GOT3 (cell line): Measurements from ENCODE around the gene BACE2.
"Not testable (repeated sequence)": the region's sequence is repeated elsewhere in the genome, so short reads cannot be mapped to it uniquely, and the experiment has no call there.

ENCODE experiments used
- DNase-seq: peaks from one replicate; lab custom pipeline; 2025; ENCODE audit warnings: mixed read lengths; lab: John Stamatoyannopoulos, UW

Gene BACE2

DNA sequence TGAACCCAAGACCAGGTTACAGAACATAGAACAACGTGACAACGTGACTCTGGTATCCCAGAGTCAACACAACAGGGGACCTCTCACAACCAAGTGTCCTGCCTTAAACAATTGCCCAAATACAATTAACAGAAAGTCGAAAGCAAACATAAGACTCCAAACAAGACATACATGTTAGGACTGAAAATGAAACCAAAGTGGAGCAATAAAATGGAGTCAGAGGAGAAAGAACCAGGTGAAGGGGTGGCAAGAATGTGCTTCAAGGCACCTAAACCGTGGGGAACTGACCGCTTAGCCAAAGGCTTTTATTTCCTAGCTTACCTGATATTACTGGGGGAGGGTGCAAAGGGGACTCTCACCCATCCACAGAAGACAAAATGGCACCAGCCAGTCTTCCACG, 17.8 kb downstream of the BACE2 start:
- DNase-seq, result no peak

DNA sequence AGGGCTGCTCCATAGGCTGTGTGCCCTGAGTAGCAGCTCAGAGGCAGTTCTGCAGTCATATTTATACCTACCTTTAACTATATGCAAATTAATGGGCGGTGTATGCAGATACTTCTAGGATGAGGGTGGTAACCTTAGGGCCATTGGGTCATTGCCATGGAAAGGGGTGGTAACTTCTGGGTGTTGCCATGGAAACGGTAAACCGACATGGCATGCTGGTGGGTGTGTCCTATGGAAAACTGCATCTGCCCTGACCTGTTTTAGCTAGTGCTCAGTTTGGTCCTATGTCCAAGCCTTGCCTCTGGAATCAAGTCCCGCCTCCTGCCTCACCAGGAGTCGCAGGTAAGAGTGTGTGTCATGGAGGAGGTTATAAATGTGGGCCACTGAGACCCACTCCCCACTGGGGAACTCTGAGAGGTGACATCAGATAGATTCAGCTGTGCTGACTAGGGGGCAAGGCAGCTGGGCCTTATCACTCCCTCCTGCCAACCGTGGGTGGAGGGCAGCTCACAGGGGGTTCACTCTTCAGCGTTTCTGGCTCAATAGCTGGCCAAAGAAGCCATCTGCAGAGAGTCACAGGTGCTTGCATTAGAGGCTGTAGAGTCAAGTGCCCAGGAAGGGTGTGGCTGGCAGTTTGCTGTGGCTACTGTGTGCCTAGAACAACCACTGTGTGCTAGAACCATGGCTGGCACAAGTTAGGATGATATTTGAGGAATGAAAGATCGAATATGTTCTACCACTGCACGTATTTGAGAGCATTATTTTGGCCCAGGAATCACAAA, 19.0 kb downstream of the BACE2 start:
- no peak for DNase-seq

DNA sequence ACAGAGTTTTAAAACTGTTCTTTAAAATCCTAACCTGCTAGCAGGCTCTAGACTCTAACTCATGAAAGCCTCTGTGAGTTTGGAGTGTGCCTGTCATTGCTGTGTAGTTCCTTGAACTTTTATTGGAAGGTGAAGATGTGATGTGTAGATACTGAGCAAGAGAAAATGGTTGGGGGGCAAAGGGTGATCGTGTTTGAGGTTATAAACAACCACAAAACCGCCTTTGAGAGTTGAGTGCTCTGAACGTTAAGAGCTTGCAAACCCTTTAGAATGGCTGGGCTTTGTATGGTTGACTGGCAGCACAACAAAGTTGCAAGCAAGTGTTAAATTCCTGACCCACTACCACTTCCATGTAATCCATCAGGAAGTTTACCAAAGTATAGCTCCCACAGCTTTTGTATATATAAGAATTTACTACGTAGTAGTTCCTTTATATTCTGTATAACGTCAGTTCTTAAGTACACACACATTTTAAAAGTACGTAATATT, 19.6 kb downstream of the BACE2 start:
- no peak for DNase-seq

DNA sequence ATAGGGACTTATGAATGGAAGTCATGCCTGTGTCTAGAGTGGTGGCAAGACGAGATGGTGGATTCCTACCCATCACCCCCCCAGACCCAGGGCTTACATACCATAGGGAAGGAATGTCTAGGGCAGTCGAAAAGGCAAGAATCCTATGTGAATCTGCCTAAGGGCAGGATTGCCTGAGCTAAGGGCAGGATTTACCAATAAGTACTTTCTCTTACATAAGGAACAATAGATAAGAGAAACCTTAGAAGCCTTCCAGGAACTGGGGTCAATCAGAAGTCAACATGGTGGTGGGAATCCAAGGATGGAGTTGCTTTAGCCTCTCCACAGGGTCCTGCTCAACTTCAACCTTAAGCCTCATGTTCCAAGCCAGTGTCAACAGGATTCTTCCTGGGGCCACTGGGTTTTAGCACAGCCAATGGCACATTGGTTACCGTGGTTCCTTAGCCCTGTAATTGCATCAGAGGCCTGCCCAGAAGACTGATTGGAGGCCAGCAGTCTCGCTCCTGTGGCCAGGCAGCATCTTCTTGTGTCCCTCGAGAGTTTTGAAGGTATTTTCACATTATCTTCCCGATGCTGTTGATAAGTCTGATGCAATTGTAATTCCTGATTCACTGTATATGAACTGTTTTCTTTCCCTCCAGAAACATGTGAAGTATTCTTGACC, 20.7 kb downstream of the BACE2 start:
- no peak for DNase-seq

DNA sequence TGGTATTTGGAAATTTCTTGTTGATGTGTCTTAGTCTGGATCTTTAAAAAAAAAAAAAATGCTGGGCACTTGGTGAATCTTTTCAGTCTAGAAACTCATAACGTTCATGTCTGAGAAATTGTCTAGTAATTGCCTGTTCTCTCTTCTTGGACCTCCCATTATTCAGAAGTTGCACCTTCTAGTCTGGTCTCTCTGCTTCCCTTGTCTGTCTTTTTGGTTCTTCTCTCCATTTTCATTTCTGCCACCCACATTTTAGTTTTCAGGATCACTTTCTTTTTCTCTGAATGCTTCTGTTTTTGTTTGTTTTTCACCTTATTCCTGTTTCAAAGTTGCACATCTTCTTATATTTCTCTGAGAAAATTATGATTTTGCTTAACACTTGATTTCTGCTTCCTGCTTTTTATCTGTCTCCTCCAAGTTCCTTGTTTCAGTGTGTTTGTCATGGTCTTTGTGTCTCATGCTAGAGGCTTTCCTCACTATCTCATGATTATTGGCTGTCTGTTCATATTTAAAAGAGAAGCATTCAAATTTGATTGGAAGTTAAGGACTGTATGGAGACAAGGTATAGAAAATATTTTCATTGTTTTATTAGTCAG, 21.3 kb downstream of the BACE2 start:
- DNase-seq, result no peak

DNA sequence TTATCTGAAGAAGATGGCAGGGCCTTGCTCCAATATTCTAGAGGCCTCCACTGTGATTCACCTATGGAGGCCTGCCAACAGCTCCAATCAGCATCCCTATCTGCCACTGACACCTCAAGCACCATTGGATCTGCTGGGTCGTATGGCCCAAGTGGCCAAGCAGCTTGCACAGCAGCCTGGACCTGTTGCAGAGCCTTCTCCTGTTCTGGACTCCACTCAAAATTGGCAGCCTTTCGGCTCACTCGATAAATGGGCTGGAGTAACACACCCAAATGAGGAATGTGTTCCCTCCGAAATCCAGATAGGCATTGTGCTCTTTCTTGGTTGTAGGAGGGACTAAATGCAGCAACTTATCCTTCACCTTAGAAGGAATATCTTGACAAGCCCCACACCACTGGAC, 24.6 kb downstream of the BACE2 start:
- DNase-seq, result not testable (repeated sequence)

DNA sequence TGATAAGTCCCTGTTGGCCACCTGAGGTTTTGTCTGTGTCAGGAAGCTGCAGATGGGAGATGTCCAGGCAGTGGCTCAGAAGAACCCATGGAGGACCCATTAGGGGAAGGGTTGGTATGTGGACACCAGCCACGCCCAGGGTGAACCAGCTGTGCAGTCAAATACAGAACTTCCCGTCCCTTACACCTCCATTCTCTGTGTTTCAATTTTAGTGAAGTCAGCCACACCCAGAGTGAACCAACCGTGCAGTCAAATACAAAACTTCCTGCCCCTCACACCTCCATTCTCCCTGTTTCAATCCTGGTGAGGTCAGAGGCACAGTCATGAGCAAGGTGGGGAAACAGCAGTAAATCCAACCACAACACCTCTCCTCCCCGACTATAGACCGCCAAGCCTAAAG, 27.4 kb downstream of the BACE2 start:
- DNase-seq, result no peak

DNA sequence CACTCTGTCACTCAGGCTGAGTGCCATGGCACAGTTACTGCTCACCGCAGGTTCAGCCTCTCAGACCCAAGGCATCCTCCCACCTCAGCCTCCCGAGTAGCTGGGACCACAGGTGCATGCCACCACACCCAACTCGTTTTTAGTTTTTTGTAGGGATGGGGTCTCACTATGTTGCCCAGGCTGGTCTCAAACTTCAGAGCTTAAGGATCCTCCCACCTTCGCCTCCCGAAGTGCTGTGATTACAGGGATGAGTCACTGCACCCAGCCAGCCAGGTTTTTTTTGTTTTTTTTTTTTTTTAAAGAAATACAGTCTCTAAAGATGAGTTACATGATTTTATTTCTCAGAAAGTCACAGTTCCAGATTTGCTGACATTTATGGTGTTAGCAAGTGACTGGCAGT, 29.0 kb downstream of the BACE2 start:
- no peak for DNase-seq

DNA sequence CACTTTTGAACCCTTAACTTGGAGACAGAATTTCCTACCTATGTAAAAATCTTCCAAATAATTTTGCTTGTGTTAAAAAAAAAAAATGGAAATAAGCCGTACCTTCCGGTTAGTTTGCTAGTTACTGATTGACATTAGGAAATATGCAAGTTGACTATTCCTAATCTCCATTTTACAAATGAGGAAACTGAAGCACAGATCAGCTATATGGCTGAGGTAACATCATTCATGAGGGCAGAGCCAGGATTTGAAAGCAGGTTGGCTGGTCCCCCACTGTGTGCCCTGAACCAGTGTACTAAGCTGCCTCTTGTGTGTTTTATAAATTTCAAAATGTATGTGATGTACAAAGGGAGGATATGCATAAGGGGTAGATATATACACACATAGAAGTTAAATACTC, 29.6 kb downstream of the BACE2 start:
- DNase-seq, result no peak

DNA sequence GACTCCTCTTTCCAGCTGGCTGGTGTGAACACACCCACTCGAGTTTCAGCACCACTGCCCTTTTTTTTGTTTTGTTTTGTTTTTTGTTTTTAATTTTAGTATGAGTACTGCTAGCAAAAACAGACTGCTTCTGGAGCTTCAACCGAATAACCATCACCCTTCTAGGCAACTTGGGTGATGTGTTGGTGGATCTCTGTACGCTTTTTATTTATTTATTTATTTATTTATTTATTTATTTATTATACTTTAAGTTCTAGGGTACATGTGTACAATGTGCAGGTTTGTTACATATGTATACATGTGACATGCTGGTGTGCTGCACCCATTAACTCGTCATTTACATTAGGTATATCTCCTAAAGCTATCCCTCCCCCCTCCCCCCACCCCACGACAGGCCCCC, 30.7 kb downstream of the BACE2 start:
- not testable (repeated sequence) for DNase-seq

DNA sequence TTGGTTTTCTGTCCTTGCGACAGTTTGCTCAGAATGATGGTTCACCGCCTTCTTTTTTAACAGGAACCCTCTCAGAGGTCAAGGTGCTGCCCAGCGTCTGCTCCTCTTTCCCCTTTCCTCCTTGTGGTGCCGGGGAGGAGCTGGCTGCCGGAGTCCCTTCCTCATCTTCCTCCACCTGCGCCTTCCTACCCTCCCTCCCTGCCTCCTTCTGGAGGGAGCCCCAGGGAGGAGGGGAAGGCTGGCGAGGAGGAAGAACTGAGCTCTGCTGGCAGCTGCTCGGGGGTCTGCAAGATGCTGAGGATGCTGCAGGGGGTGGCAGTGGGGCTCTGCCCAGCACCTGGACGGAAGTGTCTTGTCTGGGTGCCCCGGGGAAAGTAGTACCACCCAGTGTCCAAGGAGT, 31.2 kb downstream of the BACE2 start:
- DNase-seq, result no peak

DNA sequence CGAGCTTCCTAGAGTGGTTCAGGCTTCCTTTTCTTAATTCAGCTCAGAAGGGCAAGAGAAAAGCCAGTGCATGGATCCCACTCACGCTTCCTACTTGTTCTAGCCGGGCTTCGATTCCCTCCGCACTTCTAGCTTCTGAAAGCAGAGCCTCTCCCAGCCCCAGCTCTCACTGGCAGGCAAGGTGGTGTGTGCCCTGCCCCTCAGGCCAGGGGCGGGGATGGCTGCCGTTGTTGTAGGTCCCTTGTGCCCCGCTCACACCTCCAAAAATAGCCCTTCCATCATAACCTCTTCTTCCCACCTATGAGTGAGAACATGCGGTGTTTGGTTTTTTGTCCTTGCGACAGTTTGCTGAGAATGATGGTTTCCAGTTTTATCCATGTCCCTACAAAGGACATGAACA, 31.6 kb downstream of the BACE2 start:
- no peak for DNase-seq

DNA sequence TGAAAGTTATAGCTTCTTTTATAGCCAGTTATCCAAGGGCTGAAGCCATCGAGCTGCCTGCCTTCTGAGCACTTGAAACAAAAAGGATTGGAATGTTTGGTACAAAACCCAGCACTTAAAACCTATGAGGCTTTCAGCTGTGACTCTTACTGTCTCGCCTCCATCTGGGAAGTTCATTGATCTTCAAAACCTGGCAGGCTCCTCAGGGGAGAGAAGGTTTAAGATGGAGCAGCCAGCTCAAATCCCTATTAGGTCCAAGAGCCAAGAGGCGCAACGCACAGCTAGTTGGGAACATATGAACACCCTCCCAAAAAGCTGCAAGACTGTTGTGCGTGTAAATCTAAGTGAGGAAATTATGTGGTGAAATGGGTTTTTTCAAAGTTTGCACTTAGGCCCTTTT, 33.4 kb downstream of the BACE2 start:
- no peak for DNase-seq

DNA sequence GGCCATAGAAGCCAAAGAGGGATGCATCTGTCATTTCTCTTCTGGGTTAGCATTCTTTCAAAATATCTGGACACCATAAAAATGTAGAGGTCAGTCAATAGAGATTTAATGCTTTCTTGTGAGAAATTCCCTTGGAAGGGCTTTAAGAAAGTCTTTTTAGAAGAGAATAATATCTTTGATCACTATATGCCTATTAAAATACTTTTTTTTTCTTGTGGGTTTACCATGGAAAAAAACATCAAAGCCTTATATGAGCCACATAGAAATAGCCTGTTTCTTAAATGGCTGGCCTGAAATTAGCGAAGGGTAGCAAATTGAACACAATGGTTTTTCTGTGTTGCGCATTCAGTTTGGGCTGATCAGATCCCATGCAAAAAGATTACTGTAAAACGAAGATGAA, 36.8 kb downstream of the BACE2 start:
- DNase-seq, result no peak

DNA sequence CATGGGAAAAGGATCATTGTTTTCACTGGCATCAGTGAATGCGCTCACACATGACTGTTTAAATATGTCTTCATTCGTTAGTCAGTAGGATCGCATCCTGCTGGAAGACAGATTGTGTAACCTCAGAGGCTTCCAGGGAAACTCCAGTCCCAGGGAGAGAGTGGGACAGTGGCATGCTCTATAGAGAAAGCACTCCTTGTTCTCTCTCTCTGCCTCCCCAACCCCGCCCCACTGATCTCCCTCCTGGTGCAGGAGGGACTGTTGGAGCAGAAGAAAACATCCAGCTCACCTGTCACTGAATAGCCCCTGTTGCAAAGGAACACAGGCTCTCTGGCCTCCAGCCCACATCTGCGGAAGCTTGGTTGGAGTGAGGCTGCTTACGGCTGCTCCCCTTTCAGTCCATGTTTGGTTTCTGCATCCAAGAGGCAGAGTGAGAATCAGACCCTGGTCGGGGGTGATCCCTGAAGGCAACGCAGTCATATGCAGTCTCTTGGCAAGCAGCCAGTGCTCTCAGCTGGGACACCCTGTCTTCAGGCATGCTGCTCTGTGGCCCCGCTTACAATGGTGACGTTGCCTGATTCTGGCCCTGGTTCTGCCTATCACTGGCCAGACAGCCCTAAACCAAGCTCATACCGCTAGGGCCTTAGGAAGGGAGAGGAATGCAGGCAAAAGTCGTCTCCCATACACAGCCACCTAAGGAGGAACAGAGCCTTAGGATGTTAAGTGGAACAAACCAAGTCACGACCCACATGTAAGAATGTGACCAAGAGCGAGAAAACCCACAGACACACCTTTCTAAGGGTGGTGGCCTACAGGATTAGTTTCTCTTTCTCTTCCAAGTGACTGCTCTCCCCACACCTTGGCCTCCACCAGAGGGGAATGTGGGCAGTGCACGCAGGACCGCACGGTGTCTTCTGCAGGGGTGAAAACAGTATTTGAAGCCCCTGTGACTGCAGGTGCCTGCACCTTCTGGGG, 39.7 kb downstream of the BACE2 start:
- DNase-seq, result no peak

DNA sequence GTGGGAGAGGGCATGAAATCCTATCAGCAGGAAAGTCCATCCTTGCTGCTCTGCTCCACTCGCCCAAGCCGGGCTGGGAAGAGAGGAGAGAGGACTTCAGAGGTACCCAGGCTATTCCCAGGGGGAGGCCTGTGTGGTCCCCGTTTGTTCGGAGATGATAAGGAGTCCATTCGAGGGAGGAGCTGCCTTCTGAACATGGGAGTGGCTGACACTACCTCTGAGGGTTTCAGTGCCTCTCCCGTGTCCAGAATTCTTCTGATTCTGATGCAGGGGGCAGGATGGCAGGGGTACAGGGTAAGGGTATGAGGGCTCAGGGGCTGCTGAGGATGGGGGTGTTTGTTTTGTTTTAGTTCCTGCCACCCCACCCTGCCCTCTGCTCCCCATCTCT, 40.4 kb downstream of the BACE2 start:
- no peak for DNase-seq

DNA sequence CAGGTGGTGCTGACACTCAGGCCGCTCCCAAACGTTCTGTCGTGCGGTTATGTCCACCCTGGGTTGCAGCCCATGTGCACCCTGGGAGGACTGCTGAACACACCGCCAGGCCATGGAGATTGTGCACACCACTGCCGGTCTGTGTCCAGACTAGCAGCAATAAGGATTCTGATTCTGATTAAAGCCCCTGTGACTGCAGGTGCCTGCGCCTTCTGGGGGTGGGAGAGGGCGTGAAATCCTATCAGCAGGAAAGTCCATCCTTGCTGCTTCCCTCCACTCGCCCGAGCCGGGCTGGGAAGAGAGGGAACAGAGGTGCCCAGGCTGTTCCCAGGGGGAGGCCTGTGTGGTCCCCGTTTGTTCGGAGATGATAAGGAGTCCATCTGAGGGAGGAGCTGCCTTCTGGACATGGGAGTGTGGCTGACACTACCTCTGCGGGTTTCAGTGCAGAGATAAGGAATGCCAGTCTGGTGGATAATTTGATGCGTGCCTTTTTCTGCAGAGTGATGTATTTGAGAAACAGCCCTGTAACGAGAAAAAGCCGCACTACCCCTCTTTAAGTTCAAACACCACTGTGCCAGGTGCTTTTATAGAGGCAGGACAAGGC, 41.2 kb downstream of the BACE2 start:
- no peak for DNase-seq

DNA sequence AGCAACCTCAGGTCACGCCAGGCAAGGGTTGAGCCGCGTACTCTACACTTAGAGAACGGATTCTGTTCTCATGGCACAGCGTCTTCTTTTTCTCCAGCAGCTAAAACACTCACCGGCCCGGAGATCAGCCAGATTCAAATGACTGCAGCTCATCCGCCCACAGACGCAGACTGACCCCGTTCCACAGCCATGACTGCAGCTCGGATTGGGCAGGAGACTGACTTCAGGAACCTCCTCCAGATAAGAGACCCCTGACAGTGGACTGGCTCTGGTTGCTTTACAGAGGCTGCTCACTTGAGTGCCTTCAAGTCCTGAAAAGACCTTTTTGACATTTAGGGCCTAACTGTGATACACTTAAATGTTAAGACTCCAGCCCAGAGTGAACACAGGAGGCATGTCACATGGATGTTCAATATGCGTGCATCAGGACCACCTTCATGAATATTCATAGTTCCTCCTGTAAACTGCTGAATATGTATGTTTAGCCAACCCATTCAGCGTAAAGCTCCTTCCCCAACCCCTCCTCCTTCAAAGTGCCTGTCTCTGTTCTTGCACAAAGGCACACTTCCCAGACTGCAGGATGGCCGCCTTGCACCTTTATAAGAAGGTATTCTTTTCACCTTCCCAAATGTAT, 42.6 kb downstream of the BACE2 start:
- no peak for DNase-seq

DNA sequence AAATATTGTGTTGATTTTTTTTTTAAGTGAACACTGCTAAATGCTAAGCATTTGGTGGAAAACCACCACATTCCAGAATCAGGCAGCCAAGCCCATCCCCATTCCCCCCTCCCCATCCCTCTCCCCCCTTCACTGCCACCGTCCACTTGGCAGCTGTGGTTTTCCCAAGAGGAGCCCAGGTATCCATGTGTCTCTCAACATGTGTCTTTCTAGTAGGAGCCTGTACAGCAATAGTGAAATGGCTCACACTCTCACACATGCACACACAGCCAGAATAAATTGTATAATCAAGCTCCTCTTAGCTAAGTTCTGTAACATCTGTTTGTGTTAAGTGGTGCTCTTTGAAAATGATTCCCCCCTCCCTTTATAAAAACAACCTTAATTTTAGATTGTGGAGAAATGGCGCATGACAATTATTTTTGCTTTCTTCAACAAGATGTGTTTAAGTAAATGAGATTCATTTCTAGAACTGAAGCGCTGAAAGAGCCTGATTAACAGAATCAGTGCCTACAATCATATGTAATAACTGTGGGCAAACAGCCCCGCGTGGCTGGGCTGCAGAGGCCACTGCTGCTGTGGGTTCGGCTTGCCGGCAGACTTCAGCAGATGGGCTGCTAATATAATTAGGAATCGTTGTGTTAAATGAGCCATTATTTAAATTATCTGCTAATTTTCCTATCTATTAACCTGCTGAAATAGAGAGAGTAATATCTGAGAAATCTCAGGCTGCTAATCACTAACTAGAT, 43.3 kb downstream of the BACE2 start:
- DNase-seq, result no peak

DNA sequence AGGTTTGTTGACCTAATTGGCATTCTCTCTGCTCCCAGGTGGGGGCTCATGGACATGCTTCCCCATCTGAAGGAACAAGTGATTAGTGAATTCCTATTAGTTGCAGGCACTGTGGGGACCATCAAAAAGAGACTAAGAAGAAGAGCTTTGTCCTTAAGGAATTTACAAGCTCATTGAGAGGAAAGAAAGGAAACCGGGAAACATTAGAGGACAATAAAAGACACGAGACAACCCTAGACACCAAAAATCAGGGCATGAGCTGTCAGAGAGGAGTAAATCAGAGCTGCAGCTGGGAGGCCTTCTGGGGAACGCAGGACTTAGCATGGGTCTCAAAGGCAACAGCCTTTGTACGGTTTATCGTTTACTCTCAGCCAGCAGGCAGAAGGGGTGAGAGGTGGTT, 45.1 kb downstream of the BACE2 start:
- no peak for DNase-seq
